Ishikawa (cell line): ENCODE data around the gene SMC1B.

Experiments used
- CEBPB ChIP-seq: IDR thresholded peaks from 2 replicates; pipeline ENCODE4 v1.6.1; 2012
- CREB1 ChIP-seq: IDR thresholded peaks from 2 replicates; pipeline ENCODE4 v1.6.1; 2012; ENCODE audit warnings: low read depth
- EGR1 ChIP-seq: IDR thresholded peaks from 2 replicates; pipeline ENCODE4 v1.6.1; 2012
- EP300 ChIP-seq: IDR thresholded peaks from 2 replicates; pipeline ENCODE4 v1.6.1; 2012; ENCODE audit warnings: borderline replicate concordance
- FOXM1 ChIP-seq: IDR thresholded peaks from 2 replicates; pipeline ENCODE4 v1.6.1; 2012; ENCODE audit warnings: low read depth, borderline replicate concordance
- NFIC ChIP-seq: IDR thresholded peaks from 2 replicates; pipeline ENCODE4 v1.6.1; 2012
- RAD21 ChIP-seq: IDR thresholded peaks from 2 replicates; pipeline ENCODE4 v1.6.1; 2012; ENCODE audit warnings: low read depth
- TAF1 ChIP-seq: IDR thresholded peaks from 2 replicates; pipeline ENCODE4 v1.6.1; 2012; ENCODE audit warnings: low read depth, mild to moderate bottlenecking
- TCF12 ChIP-seq: IDR thresholded peaks from 2 replicates; pipeline ENCODE4 v1.6.1; 2012; ENCODE audit warnings: low read depth
- TEAD4 ChIP-seq: IDR thresholded peaks from 2 replicates; pipeline ENCODE4 v1.6.1; 2012
- USF1 ChIP-seq: IDR thresholded peaks from 2 replicates; pipeline ENCODE4 v1.6.1; 2012
- YY1 ChIP-seq: IDR thresholded peaks from 2 replicates; pipeline ENCODE4 v1.6.1; 2012; ENCODE audit warnings: low read depth
- ZBTB7A ChIP-seq: IDR thresholded peaks from 2 replicates; pipeline ENCODE4 v1.6.1; 2012; ENCODE audit warnings: low read depth
- TF ChIP-seq, protein P1 (sequence below): IDR thresholded peaks from 2 replicates; pipeline ENCODE4 v1.6.1; 2012
- TF ChIP-seq, protein P2 (sequence below): IDR thresholded peaks from 2 replicates; pipeline ENCODE4 v1.6.1; 2012; ENCODE audit warnings: low read depth, mild to moderate bottlenecking

Gene SMC1B

GRCh38 chr22:45336971-45337431 is 76.4 kb downstream of the SMC1B start:
- no peak for TF ChIP-seq USF1
- TF ChIP-seq CREB1, result no peak
- TF ChIP-seq TCF12, result no peak
- TF ChIP-seq FOXM1, result no peak
- TF ChIP-seq, protein P1, sequence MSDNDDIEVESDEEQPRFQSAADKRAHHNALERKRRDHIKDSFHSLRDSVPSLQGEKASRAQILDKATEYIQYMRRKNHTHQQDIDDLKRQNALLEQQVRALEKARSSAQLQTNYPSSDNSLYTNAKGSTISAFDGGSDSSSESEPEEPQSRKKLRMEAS, result no peak
- no peak for TF ChIP-seq RAD21
- no peak for TF ChIP-seq CEBPB

- TF ChIP-seq EGR1, result no peak
- TF ChIP-seq TAF1, result no peak
- TF ChIP-seq EP300, result no peak
- no peak for TF ChIP-seq USF1
- TF ChIP-seq YY1, result no peak
Observed at GRCh38 chr22:45335854-45336522, 77.4 kb downstream of the SMC1B start.

DNA sequence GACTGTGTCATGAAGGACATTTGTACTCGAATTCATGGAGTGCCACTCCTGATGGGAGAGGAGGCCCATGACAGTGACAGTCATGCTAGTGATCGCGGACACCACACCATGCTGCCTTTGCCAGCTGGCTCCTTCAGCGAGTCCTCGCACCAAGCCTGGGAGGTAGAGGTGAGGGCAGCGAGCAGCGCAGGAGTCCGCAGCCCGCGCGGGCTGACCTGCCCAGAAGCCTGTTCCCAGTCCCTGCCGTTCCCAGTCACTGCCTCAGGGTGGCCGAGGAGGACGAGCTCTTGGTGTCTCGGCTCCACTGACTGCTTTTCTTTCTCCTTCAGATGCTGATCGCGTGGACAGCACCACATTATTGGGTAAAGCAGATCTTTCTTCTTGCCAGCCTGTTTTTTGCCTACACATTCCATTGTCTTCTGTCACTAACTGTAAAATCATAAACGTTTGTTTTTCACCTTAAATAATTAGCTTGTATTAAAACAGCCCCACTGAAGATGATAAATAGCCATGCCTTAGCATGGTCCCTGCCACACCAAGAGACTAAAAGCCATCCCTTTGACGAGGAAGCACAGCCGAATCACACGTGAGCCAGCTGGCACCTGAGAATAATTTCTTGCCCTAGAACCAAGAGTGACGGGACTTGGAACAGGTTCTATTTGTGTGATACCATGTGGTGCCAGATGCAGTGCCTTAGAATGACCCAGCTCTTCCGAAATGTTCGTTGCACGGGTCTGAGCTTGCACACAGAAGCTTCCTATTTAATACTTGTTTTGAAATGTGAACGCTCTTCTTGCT is 78.2 kb downstream of the SMC1B start:
- no peak for TF ChIP-seq TAF1
- no peak for TF ChIP-seq YY1
- TF ChIP-seq EGR1, result no peak
- TF ChIP-seq TCF12, result no peak
- no peak for TF ChIP-seq ZBTB7A
- no peak for TF ChIP-seq CREB1
- no peak for TF ChIP-seq NFIC

DNA sequence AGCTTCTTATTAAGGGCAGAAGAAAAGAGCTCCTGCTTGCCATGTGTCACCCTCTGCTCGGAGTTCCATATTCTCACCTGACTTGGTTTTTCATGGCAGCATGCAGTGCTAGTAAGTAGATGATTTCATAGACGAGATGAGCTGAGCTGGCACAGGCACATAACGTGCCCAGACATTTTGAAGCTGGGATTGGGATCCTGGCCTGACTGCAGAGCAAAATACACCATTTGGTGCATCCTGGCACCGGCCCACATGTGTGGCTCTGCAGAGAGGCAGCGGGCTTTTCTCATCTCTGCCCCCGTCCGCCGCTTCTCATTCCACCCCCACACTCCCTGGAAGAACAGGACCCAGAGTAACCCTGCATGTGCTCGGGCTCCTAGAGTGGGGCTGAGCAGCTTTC is 78.9 kb downstream of the SMC1B start:
- TF ChIP-seq EGR1 (no peak), CEBPB (no peak), USF1 (no peak), ZBTB7A (no peak), NFIC (no peak), RAD21 (no peak), CREB1 (no peak), EP300 (no peak), TCF12 (no peak), FOXM1 (no peak)
- TF ChIP-seq, protein P2, sequence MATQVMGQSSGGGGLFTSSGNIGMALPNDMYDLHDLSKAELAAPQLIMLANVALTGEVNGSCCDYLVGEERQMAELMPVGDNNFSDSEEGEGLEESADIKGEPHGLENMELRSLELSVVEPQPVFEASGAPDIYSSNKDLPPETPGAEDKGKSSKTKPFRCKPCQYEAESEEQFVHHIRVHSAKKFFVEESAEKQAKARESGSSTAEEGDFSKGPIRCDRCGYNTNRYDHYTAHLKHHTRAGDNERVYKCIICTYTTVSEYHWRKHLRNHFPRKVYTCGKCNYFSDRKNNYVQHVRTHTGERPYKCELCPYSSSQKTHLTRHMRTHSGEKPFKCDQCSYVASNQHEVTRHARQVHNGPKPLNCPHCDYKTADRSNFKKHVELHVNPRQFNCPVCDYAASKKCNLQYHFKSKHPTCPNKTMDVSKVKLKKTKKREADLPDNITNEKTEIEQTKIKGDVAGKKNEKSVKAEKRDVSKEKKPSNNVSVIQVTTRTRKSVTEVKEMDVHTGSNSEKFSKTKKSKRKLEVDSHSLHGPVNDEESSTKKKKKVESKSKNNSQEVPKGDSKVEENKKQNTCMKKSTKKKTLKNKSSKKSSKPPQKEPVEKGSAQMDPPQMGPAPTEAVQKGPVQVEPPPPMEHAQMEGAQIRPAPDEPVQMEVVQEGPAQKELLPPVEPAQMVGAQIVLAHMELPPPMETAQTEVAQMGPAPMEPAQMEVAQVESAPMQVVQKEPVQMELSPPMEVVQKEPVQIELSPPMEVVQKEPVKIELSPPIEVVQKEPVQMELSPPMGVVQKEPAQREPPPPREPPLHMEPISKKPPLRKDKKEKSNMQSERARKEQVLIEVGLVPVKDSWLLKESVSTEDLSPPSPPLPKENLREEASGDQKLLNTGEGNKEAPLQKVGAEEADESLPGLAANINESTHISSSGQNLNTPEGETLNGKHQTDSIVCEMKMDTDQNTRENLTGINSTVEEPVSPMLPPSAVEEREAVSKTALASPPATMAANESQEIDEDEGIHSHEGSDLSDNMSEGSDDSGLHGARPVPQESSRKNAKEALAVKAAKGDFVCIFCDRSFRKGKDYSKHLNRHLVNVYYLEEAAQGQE, result no peak
- TF ChIP-seq, protein P1, result no peak

DNA sequence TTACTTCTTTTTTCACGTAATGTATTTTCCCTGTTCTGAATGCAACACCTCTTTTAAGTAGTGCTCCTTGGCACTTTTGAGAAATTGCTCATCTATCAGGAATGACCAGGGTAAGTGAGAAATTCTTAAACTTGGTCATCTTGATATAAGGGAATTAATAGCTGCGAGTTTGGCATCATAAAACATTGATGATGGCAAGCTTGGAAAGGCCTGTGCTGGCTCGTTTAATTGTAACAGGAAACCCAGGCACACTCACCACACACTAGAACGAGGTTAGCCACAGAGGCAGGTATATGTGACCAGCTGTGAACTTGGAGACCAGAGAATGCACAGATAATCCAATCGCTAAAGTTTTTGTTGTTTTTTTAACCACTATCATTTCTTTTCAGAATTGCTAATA is 79.3 kb downstream of the SMC1B start:
- no peak for TF ChIP-seq TEAD4
- TF ChIP-seq YY1, result no peak
- TF ChIP-seq, protein P1, result no peak
- no peak for TF ChIP-seq RAD21
- no peak for TF ChIP-seq CREB1
- no peak for TF ChIP-seq TAF1
- no peak for TF ChIP-seq NFIC
- TF ChIP-seq CEBPB, result no peak
- no peak for TF ChIP-seq TCF12
- TF ChIP-seq, protein P2, result no peak
- no peak for TF ChIP-seq USF1
- no peak for TF ChIP-seq EP300
- TF ChIP-seq ZBTB7A, result no peak
